NOMO-1 (cell line): ENCODE measurements around the gene STAC3.

ENCODE experiments used
- DNase-seq, 2 experiments: peaks; one replicate each; lab custom pipeline; 2025; ENCODE audit not compliant: unreplicated experiment in 2 of 2; lab: John Stamatoyannopoulos, UW

The STAC3 gene

DNA sequence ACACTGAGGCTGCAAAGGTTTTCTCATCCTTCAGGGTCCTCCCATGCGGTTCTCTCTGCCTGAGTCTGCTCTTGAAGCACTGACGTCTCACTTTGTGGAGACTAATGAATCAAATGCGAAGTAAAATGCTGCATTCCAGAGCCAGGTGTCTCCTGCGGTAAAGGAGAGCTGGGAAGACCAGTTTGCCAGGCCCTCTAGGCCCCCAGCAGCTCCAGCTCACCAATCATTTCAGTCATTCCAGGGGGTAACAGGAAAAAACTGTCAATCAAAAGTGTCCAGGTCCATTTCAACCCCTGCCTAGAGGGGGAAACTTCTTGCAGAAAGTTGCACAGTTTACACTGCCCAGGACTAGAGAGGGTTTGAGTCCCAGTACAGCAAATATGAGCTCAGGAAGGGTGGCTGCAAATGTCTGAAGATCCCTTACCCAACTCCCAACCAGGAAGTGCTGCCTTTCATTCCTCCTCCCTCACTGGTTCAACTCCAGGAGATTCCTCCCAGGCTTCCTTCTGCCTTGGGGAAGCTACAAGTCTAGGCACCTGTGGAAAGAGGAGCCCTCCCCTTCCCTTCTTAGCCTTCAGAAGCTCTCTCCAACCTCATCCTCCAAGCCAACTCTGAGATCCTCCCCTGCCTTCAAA is 37.1 kb downstream of the STAC3 start:
- DNase-seq, result no peak

DNA sequence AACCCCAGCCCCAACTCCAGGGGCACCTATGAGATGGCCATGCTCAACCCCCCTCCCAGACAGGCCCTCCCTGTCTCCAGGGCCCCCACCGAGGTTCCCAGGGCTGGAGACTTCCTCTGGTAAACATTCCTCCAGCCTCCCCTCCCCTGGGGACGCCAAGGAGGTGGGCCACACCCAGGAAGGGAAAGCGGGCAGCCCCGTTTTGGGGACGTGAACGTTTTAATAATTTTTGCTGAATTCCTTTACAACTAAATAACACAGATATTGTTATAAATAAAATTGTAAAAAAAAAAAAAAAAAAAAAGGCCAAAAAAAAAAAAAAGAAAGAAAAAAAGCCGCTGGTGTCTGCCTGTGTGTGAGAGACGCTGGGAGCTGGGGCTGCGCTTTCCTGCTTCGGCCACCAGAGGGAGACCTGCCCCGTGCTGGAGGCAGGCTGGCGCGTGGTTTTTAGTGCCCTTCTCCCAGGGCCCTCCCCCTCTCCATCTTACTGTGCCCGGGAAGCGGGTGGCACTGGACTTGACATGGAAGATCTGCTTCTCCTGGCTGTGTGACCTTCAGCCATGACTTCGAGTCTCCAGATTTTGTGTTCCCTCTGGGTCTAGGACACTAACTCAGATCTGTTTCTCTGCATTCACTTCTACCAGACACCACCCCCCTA is 37.8 kb downstream of the STAC3 start:
- peak; percentile 45 to 48 for DNase-seq

DNA sequence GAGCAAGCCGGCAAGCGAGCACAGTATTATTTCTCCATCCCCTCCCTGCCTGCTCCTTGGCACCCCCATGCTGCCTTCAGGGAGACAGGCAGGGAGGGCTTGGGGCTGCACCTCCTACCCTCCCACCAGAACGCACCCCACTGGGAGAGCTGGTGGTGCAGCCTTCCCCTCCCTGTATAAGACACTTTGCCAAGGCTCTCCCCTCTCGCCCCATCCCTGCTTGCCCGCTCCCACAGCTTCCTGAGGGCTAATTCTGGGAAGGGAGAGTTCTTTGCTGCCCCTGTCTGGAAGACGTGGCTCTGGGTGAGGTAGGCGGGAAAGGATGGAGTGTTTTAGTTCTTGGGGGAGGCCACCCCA is 38.3 kb downstream of the STAC3 start:
- DNase-seq, result no peak

DNA sequence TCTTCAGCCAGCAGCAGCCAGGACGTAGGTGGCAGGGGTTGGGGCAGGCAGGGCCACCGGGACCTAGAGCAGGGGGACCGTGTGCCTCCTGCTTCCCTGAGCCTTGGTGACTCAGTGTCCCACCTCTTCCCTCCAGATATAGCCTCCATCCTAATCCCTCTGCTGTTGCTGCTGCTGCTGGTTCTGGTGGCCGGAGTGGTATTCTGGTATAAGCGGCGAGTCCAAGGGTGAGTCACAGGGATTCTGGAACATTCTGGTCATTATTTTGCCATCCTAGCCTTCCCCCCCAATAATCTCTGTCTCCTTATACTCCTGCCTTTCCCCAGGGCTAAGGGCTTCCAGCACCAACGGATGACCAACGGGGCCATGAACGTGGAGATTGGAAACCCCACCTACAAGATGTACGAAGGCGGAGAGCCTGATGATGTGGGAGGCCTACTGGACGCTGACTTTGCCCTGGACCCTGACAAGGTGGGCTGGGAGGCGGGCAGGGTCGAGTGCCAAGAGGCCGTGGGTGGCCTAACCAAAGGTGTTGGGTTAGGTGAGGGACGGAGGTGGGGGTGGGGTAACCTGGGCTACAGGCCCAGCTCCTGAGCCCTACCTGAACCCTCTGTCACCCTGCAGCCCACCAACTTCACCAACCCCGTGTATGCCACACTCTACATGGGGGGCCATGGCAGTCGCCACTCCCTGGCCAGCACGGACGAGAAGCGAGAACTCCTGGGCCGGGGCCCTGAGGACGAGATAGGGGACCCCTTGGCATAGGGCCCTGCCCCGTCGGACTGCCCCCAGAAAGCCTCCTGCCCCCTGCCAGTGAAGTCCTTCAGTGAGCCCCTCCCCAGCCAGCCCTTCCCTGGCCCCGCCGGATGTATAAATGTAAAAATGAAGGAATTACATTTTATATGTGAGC is 38.9 kb downstream of the STAC3 start:
- no peak for DNase-seq

DNA sequence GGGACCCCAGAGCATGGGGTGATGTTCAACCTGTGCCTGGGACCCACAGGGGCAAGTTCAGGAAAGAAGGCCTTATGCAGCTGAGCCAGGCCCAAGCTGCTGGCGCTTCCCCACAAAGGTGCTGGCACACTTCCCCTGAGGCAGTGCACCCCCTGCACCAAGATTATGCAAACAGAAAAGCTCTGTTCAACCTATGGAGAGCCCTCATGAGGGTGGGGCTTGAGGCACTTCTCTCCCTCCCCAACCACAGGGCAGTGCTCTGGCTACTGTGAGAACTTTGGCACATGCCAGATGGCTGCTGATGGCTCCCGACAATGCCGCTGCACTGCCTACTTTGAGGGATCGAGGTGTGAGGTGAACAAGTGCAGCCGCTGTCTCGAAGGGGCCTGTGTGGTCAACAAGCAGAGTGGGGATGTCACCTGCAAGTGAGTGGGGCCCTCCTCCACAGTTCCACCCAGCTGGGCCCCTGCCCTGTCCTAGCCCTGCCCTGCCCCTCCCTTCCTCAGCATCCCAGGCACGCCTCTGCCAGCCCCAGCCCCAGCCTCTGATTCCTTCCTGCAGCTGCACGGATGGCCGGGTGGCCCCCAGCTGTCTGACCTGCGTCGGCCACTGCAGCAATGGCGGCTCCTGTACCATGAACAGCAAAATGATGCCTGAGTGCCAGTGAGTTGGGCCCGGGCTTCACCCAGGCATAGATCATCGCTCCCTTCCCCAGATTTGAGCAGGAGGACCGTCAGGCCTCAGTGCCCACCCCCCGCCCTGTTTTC is 39.9 kb downstream of the STAC3 start:
- DNase-seq, result peak; percentile 17 to 28

DNA sequence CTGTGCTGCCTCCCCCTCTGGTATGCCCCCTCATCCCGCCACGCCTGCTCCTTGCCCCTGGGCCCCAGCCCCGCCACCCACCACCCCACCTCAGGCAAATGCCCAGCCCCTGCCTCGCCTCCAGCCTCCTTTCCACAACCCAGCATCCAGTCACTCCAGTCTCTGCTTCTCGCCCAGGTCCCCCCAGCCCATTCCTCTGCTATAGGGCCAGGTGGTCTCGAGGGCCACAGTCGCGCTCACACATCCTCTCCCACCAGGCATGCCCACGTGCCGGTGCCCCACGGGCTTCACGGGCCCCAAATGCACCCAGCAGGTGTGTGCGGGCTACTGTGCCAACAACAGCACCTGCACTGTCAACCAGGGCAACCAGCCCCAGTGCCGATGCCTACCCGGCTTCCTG is 40.5 kb downstream of the STAC3 start:
- DNase-seq, result no peak

DNA sequence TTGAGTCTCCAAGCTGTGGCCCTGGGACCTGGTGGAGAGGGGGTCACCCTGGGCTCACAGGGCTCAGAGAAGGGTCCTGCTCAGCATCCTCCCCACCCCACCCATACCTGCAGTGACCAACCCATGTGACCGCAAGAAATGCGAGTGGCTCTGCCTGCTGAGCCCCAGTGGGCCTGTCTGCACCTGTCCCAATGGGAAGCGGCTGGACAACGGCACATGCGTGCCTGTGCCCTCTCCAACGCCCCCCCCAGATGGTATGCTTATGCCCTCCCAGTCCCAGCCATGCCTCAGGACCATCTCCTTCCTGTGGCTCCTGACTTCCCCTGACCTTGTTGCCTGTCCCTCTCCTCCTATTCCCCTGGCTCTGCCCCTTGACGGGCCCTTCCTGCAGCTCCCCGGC is 41.1 kb downstream of the STAC3 start:
- DNase-seq, result no peak

DNA sequence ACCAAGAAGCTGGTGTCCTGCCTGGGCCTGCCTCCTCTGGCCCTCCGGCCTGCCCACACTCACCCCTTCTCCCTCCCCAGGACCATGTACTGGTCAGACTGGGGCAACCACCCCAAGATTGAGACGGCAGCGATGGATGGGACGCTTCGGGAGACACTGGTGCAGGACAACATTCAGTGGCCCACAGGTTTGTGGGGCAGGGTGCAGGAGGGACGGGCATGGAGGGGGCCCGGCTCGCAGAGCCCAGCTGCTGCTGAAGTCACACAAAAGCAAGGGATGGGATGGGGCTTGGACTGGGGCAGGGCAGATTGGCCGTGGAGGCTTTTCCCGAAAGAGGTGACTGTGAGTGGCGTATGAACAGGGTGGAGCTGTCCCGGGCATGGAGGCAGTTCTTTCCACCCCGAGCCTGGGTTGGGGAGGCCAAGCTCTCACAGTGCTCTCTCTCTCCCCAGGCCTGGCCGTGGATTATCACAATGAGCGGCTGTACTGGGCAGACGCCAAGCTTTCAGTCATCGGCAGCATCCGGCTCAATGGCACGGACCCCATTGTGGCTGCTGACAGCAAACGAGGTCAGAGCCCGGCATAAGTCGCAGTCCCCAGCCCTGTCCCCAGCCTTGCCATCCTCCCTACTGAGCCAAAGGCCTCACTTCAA is 42.2 kb downstream of the STAC3 start:
- DNase-seq, result no peak

DNA sequence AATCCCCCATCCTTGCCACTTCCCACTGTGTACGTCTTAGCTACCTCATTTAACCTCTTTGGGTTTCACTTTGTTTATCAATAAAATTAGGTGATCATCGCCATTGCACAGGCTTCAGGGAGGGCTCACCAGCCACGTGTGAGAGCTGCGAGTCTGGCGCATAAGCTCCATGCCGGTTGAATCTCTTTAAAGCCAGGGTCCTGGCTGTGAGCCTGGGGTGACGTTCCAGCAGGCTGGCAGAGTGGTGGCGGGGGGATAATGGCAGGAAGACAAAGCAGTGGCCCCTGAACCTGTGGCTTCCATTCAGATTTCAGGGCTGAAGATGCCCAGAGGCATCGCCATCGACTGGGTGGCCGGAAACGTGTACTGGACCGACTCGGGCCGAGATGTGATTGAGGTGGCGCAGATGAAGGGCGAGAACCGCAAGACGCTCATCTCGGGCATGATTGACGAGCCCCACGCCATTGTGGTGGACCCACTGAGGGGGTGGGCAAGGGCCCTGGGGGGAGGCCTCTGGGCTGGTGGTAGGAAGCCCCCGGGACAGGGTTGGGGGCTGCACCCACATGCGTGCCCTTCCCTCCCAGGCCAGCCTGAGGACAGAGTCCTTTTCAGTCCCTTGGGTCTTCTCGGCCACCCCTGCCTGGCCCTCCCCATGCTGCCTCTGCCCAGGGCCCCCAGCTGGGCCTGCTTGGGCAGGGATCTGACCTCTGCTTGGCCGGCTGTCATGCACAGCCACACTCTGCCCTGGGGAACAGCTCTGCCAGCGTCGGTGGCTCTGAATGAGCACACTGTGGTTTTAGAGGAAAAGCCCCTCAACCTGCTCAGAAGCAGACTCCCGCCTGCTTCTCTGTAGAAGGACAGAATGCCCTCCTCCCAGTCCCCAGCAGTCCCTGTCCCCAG is 43.0 kb downstream of the STAC3 start:
- DNase-seq, result no peak

DNA sequence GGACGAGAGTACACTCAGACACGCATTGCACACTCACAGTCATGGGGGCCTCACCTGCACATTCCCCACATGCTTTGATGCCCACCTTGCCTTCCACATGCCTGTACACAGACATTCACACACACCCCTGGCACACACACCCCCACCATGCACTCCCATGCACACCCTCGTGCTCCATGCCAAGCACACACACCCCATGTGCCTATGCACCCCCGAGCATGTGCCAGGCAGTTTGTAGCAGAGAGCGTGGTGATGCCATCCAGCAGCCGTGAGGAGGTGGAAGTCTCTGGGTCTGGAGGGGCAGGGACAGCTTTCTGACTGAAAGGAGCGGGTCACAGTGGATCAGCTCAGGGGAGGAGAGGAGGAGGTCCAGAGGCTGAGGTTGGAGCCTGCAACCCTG is 45.1 kb downstream of the STAC3 start:
- DNase-seq, result no peak

DNA sequence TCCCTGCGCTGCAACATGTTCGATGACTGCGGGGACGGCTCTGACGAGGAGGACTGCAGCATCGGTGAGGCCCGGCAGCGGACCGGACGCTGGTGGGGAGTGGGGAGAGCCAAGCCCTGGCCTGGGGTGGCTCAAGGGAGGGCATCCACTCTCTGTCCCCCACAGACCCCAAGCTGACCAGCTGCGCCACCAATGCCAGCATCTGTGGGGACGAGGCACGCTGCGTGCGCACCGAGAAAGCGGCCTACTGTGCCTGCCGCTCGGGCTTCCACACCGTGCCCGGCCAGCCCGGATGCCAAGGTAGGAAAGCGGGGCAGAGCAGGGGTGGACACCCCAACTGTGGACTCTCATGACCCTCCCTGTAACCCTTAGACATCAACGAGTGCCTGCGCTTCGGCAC is 45.8 kb downstream of the STAC3 start:
- DNase-seq, result no peak

DNA sequence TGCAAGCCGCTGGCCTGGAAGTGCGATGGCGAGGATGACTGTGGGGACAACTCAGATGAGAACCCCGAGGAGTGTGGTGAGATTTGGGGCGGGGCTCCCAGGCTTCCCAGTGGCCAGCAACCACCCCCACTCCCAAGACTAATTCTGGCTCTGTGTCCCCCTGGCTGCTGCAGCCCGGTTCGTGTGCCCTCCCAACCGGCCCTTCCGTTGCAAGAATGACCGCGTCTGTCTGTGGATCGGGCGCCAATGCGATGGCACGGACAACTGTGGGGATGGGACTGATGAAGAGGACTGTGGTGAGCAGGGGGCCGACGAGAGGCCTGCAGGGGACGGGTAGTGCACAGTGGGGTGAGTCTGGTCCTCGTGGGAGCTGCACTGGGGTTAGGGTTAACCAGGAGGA is 46.5 kb downstream of the STAC3 start:
- DNase-seq, result no peak

DNA sequence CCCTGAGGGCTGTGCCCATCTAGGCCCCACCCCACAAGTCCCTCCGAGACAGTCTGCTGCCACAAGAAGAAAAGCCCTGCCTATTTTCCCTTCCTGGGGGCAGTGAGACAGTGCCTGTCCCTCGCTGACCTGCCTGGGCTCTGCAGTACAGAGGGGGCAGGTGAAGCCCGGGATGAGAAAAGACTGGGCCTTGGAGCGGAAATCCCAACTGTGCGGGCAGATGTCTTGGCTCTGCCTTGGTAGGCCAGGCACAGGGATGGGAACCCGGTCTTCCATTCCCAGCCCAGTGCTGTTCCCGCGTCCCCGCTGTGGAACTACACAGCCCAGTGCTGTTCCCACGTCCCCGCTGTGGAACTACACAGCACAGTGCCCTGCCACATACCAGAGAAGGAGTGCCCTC is 47.2 kb downstream of the STAC3 start:
- DNase-seq, result no peak

DNA sequence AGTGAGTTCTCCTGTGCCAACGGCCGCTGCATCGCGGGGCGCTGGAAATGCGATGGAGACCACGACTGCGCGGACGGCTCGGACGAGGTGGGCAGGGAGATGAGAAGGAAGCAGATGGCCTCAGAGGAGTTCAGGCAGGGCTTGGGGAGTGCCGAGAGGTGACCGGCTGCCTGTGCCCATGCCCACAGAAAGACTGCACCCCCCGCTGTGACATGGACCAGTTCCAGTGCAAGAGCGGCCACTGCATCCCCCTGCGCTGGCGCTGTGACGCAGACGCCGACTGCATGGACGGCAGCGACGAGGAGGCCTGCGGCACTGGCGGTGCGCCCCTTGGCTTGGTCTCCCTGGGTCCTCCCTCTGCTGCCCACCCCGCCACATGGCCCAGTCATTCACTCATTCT is 47.8 kb downstream of the STAC3 start:
- no peak for DNase-seq

DNA sequence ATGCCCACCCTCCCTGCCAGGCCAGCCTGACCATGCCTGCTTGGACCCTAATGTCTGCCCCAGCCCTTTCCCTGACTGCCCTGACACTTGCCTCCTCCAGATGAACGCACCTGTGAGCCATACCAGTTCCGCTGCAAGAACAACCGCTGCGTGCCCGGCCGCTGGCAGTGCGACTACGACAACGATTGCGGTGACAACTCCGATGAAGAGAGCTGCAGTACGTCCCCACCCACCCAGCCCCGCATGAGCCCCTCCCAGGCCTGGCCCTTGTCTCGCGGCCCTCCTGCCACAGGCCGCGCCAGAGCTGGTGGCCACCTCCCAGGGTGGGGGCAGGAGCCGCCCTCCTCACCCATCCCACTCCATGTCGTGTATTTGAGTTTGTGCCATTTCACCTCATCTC is 48.7 kb downstream of the STAC3 start:
- no peak for DNase-seq

DNA sequence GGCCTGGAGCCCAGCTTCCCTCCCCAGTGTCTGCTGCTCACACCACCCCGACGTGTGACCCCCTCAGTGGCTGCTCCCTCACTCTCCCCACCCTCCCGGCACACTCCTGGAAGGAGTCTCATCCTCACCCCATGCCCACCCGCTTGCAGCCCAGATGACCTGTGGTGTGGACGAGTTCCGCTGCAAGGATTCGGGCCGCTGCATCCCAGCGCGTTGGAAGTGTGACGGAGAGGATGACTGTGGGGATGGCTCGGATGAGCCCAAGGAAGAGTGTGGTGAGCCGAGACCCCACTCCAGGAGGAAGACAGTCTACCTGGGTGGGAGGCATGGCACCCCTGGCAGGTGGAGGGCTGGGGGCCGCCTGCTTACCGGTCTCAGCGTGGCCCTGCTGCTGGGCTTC is 49.4 kb downstream of the STAC3 start:
- DNase-seq, result no peak

DNA sequence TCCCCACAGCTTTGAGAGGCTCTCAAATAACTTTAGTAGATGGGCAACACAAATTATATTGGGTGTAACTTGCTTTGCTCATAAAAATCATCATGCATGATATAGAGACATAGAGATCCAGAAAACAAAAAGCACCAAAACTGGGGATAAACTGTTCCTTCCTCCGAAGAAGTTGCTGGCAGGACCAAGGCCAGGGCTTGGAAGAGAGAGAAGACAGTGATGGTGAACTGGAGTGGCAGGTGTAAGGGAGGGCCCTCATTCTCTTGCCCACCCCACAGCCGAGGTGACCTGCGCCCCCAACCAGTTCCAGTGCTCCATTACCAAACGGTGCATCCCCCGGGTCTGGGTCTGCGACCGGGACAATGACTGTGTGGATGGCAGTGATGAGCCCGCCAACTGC is 49.8 kb downstream of the STAC3 start:
- DNase-seq, result no peak

DNA sequence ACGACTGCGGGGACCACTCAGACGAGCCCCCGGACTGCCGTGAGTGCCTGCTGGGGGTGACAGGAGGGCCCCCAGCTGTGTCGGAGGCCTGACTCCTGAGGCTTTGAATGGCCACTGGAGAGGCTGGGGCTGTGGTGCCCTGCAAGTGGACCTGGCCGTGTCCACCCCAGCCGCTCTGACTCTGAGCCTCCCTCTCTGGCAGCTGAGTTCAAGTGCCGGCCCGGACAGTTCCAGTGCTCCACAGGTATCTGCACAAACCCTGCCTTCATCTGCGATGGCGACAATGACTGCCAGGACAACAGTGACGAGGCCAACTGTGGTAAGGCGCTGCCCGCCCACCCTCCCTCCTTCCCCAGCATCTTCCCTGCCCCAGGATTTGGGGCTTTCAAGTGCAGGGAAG is 50.5 kb downstream of the STAC3 start:
- no peak for DNase-seq

DNA sequence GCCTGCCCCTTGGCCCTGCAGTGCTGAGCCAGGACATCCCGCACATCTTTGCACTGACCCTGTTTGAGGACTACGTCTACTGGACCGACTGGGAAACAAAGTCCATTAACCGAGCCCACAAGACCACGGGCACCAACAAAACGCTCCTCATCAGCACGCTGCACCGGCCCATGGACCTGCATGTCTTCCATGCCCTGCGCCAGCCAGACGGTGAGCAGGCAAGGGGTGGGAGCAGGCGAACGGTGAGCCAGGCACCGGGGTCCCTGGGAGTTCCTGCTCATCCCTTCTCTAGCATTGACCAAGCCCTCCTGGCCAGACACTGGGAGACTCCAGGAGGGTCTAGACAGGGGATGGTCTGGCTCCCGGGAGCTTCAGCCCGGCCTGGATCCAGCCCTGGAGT is 51.8 kb downstream of the STAC3 start:
- DNase-seq, result no peak

DNA sequence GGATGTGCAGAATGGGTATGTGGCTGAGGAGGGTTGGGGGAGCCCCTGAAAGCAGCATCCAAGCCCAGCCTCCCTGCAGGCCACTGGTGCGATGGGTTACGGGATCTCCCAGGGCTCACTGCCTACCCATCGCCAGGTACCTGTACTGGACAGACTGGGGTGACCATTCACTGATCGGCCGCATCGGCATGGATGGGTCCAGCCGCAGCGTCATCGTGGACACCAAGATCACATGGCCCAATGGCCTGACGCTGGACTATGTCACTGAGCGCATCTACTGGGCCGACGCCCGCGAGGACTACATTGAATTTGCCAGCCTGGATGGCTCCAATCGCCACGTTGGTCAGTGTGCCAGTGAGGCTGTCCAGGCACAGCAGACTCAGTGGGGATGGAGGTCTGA is 52.7 kb downstream of the STAC3 start:
- DNase-seq, result no peak
